VCaP (cell line): ENCODE data around the gene DHRS2.

Experiments used
- H3K27ac ChIP-seq: fragments of 450-650 bp; 2 replicates; pipeline ENCODE4 v1.5.1; 2017
- CTCF ChIP-seq: fragments of 450-650 bp; conservative IDR thresholded peaks from 2 replicates; pipeline ENCODE4 v1.5.1; 2017; ENCODE audit warnings: mild to moderate bottlenecking, moderate library complexity

Gene DHRS2

GRCh38 chr14:23622990-23623389 is 13.2 kb upstream of the DHRS2 start:
- TF ChIP-seq CTCF, result no peak
- no peak overlapping the region for H3K27ac ChIP-seq

- TF ChIP-seq CTCF, result no peak
- no peak overlapping the region for H3K27ac ChIP-seq
These were observed 12.2 kb upstream of the DHRS2 start for GRCh38 chr14:23623962-23624361.

- no peak for TF ChIP-seq CTCF
- H3K27ac ChIP-seq, result no peak overlapping the region
These were observed 11.2 kb upstream of the DHRS2 start for GRCh38 chr14:23624830-23625404.

- no peak overlapping the region for H3K27ac ChIP-seq
- no peak for TF ChIP-seq CTCF
These were observed 9.2 kb upstream of the DHRS2 start for GRCh38 chr14:23626946-23627345.

- no peak for TF ChIP-seq CTCF
These were observed 8.2 kb upstream of the DHRS2 start for GRCh38 chr14:23627961-23628360.

GRCh38 chr14:23629204-23629603 is 7.0 kb upstream of the DHRS2 start:
- TF ChIP-seq CTCF, result no peak
- no peak overlapping the region for H3K27ac ChIP-seq

More at GRCh38 chr14:23627961-23628360, 8.2 kb upstream of the DHRS2 start:
- H3K27ac ChIP-seq, result no peak overlapping the region

- no peak for TF ChIP-seq CTCF
- H3K27ac ChIP-seq, result no peak overlapping the region
These were observed 6.2 kb upstream of the DHRS2 start for GRCh38 chr14:23629832-23630396.
